ENCODE data around the gene STC2.
A peak's percentile ranks its signal among the peaks of the same experiment; 100 is the strongest.
"Not testable (repeated sequence)": the region's sequence is repeated elsewhere in the genome, so short reads cannot be mapped to it uniquely, and the experiment has no call there.

Gene STC2

DNA sequence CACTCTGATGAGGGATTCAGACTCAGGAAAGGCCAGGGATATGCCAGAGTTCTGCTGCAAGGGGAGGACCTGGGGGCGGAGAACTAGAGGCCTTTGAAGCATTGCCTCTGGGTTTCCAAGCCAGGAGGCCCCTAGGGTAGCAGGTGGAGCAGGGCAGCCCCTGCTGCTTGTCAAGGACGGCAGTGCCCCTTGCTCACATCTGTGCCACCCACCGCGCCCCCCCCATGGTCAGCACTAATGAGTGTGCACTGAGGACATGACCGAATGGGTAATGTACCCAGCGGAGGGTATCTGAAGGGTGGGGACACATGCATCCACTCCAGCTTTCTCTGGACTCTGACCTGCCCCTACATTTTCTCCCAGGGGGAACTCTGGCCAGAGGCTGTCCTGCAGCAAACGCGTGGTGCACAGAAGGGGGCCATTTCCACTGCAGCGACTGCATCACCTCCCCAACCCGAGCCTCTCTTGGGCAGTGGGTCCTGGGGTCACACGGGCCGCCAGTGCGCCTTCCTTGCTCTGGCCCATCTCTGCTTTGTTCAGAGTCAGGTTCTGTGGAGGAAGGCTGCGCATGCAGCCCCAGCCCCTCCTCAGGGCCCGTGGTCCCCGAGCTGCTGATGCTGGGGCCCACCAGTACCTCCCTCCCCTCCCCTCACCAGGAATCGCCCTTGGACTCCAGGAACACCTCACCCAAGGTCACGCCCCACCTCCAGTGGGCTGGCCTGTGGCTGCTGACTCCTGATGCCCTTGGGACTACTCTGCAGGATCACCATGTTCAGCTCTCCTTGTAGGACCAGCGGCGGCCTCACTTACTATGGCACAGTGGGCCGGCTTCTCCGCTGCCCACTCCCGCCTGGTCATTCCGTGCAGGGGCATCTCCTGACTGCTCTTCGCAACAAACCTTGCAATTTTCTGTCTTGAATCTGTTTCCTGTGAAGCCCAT lies 31.2 kb downstream of the STC2 start:
- no peak for DNase-seq (ENCODE audit: low spot score)

DNA sequence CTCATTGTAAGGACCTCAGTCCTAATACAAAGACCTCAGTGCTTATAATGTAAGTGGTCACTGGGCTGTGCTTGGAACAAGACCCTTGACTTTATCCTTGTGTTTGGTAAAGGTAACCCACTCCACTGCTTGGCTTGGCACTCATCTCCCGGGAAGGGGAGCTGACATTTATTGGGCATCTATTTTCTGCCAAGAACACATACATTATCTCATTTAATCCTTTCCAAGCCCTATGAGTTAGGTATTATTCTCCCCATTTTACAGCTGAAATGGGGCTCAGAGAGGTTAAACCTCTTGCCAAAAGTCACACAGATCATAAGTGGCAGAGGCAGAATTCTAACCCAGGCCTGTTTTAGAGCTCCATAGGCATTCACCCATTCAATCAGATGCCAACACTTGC lies 32.4 kb downstream of the STC2 start:
- DNase-seq (ENCODE audit: low spot score): no peak

DNA sequence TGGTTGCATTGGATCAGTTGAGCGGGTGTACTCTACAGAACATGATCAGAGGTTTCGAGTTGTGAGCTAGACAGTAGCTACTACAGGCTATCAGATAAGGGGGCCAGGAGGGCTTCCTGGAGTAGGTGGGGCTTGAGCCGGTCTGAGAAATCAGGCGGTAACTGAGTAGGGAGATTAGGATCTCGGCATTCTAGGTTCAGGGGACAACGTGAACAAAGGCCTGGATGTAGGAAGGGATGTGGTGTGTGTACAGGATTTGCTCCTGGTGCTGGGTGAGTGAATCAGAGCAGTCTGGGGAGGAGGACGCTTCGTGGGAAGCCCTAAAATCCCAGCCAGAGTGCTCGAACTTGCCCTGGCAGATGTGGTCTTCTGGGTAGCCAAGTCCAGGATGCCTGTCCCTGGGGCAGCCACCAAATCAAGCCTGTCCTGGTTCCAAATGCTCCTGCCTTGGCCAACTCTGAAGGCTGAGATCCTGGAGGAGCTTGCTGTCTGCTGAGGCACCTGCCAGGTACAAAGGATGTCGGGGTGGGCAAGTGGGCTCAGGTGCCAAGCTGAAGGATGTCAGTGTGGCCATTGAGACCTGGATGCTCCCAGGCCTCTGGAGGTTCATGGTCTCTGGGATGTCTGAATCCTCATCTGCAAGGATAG lies 33.4 kb downstream of the STC2 start:
- DNase-seq (ENCODE audit: low spot score): no peak

DNA sequence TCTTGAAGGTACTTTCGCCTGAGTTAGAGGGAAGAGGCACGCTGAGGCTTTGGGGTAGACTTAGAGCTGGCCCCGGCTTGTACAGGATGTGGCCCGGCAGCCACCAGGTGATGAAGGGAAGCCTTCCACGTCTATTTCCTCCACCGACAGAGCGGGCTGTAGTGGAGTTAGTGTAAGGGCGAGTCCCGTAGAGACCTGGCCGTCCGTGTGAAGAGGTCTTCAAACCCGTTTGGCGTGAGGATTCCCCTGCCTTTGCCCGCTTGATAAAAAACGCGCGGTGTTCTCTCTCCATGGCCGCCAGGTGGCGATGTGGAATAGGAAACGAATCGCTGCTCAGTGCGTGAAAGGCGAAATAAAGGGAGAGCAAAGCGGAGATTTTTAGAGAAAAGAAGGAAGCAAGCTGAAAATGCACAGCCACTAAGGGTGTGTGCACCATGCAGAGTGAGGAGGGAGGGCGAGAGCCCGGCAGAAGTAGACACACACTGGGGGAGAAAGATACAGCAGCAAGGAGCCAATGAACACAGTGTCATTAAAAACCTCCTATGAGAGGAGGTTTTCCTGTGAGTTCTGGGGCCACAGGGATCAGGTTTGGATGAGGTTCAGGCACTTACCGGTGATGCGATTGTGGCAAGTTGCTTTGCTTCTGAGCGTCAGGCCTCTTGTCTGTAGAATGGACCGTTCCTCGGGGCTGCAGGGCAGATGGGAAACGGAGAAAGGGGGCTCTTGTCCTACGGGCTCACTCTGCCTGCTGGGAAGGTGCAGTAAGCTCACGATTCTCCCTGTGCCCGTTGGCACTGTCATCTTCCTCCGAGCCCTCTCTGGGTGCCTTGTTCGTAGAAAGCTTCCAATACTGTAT lies 34.2 kb downstream of the STC2 start:
- peak; percentile 81 for DNase-seq (ENCODE audit: low spot score)

DNA sequence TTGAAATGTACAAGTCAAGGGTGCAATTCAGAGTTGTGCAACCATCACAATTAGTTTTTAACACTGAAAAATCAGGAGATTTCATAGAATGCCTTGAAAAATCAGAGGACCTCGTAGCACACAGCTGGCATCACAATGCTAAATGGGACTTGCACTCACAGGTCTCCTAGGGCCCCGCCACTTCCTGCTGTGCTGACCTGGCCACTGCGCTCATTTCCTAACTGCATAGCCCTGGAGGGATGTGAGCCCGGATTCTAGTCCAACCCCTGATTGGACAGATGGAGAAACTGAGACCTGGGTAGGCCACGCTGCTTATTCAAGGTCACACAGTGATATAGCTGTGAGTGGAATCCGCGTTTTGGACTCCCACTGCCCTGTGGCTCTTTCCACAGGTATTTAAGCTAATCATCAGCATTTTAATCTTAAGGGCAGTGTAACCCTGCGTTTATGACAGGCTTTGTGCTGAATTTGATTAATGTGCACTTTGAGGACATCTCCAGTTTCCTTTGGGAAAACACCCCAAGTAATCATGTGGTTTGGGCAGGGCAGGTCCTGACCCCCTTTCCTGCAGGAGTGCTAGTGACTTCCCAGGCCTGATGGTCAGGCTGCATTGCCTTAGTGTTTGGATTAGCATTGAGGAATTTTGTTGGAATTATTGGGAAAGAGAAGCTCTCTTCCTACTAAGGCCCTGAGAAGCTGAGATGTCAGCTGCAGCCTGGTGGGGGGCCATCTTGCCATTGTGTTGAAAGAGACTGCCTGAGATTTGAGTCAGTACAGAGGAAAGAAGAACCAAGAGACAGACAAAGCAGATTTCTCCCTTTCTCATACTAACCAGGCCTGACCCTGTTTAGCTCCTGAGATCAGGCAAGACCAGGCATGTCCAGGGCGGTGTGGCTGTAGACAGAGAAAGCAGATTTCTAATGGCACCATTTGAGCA lies 36.2 kb downstream of the STC2 start:
- DNase-seq (ENCODE audit: low spot score): no peak

DNA sequence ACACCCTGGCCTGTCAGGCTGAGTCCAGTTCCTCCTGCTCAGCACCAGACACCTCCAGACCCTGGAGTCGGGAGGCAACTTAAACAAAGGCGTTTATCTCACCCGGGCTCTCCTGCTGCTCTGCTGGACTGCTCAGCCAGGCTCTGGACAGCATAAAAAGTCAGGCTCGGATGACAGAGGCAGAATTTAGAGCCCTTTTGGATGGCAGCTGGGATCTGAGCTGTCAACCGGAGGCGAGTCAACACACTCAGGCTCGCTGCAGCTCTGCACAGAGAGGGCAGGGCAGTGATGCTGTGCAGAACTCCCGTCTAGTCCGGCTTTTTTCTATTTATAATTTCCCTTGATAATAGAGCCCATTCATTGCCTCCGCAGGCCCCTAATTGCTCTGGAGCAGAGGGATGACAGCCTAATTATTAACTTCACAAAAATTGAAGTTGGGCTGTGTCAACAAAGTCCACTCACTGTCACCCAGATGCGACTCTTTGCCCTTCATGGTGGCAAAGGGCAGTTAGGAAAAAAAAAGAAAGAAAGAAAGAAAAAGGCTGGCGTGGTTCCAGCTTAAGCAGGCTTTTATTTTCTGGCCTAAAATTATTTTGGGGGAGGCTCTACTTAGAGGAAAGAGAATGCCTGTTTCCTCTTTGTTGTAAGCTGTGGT lies 37.6 kb downstream of the STC2 start:
- no peak for DNase-seq (ENCODE audit: low spot score)

DNA sequence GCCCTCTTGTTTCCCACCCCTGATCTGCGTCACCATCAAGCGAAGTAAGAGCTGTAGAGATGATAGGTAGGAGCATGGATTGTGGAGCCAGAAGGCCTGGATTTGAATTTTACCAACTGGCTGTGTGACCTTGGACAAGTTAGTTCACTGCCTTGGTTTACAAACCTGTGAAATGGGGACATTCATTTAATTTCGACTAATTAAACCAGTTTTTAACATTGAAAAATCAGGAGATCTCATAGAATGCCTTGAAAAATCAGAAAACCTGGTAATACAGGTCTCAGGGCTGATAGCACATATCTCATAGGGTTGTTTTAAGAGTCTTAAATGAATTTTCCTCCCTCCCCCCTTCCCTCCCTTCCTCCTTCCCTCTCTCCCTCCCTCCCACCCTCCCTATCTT lies 38.8 kb downstream of the STC2 start:
- no peak for DNase-seq (ENCODE audit: low spot score)

DNA sequence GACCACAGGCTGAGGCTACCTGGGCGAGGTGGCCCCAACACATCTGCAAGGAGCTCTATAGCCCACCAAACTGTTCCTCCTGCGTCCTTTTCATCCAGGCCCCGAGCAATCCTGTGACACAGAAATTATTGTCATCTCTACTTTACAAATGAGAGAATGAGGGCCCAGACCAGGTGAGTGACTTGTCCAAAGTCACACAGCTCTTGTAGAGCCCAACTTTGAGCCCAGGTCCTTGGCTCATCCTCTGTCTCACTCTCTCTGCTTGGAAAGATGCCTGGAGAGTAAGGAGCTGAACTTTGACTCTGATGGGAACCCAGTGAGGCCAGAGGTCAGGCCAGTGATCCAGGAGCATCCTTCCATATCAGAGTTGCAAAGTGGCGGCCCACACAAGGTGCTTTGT lies 39.6 kb downstream of the STC2 start:
- no peak for DNase-seq (ENCODE audit: low spot score)

DNA sequence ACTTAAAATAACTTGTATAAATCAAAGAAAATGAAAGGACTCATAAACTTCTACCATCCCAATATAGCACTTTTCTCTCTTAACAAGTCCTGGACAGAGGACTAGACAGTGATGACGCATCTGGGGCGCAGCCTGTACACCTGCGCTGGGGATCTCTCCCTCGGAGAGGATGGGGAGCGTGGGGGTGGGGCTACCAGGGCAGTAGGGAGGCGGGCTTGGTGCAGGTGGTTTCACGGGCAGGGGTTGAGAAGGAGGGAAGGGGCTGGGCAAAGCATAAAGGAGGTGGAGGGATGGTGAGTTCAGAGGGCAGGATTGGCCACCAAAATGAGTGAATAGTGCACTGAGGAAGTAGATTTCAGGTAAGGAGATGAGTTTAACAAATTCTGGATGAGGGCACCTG lies 41.1 kb downstream of the STC2 start:
- DNase-seq (ENCODE audit: low spot score): no peak

DNA sequence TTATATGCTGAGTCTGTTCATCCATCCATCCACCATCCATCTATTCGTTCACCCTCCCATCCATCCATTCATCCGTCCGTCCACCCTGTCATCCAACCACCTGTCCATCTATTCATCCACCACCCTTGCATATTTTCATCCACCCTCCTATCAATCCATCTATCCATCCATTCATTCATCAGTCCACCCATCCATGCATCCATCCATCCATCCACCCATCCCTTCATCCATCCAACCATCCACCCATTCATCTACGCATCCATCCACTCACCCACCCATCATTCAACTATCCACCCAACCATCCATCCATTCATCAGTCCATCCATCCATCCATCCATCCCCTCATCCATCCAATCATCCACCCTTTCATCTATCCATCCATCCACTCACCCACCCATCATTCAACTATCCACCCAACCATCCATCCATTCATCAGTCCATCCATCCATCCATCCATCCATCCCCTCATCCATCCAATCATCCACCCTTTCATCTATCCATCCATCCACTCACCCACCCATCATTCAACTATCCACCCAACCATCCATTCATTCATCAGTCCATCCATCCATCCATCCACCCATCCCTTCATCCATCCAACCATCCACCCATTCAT lies 43.8 kb downstream of the STC2 start:
- not testable (repeated sequence) for DNase-seq (ENCODE audit: low spot score)

DNA sequence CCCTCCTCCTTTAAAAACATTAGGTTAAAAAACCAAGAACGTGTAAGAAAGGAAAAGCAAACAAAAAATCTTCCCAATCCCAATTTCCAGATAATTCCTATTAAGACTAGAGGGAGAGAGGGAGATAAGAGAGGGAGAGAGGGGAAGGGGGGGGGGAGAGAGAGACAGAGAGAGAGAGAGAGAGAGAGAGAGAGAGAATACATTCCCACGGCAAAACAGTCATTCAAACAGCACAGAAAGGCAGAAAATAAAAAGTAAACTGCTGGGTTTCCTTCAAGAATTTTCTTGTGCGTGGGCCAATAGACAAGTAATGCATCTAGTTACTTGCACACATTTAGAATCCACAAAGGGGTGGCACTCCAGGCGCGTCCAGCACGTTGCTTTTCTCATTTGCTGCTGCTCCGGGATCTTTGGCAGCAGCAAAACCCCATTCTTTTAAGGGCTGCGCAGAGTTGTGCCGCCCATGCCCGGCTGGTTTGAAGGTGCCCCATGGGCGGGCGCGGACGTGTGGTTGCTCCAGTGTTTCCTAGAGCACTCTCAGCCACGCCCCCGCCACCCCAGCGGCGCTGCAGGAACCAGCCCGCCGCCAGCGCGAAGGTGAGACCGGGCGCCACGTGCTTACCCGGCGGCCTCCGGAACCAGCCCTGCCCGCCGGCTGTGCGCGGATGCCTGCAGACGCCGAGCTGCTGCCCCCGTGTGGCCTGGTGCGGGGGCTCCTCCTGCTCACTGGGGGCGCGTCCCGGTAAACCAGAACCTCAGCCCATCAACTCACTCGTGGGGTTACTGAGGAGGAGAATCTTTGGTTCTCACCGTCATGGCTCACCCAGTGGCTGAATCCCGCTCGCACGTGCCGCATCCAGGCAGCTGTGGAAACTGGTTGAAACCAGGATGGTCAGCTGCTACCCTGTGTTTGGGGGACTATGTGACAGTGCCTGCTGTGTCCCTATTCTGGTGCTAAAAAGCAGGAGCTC lies 44.6 kb downstream of the STC2 start:
- DNase-seq (ENCODE audit: low spot score): peak; percentile 41

DNA sequence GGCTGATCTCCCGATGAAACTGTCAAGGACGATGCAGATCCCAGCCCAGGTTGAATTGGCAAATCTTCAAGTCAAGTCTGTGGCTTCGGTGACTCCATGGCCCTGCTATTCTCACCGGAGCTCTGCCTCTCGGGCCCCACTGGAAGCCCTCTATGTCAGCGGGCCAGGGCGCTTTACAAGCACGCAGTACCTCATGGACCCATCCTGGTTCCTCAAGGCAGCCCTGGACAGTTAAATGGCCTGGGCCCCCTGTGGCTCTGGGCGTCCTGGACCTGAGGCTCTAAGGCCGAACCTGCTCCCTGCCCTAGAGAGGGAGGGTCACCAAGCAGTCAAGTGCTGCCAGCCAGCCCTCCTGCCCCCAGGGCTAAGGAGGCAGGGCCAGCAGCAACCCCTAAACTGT lies 45.3 kb downstream of the STC2 start:
- no peak for DNase-seq (ENCODE audit: low spot score)

DNA sequence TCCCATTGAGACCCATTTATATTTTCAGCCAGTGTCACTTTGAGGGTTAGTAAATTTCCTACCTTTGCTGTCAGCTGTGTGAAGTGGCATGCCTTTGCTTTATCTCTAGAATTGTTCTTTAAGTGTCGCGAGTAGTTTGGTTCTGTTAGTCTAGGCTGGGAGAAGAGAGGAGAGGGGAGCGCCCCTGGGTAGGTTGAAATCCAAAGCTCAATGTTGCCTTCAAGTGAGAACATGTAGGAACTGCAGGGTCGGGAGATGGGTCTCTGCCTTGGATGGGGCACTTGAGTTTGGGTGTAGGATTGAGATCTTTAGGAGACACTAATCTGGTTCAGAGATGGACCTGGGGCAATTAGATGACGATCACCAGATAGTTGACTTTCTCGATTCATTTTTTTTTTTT lies 46.3 kb downstream of the STC2 start:
- no peak for DNase-seq (ENCODE audit: low spot score)

DNA sequence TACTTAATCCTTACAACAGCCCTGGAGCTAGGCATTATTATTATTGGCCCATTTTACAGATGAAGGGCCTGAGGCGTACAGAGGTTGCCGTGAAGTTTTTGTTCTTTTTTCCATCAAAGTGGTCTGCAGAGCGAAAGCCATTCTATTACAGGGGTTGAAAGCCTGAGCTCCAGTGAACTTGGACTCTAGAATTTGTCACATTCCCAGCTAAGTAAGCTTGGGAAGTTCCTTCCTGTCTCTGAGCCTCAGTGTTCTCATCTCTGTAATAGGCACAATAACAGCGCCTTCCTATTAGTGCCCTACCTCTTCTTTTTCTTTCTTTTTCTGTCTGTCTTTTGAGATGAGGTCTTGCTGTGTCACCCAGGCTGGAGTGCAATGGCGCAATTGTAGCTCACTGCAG lies 49.0 kb downstream of the STC2 start:
- DNase-seq (ENCODE audit: low spot score): no peak

DNA sequence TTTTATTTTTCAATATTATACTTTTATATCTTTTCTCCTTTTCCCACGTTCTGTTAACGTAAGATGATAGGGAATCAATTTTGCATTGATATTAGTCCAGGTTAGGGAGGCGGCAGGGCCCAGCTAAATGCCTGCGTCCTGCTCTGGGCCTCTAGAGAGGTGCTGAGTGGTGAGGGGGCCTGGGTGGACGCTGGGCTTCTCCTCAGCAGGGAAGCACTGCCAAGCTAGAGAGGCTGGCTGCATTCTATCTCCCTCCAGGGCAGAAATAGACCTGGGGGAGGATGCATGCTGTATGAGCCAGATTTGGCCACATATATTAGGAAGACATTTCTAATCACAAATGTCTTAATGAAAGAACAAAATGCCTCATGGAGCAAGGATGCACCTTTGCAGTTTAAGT lies 49.6 kb downstream of the STC2 start:
- no peak for DNase-seq (ENCODE audit: low spot score)

DNA sequence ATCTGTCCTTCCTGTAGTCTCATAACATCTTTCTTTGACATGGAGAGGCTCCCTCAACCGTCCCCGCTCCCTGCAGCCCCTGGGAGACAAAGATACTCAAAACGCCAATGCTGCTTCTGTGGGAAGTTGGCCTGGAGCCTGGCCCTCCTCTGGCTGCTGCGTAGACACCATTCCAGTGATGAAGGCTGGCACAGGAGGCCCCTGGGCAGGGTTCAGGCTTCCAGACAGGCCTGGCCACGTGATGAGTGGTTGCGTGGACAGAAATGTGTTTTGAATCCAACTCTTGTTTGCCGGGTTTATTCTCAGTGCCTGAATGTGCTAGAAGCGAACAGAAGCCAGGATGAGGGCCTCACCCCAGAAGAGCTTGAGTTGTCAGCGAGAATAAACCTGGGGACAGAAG lies 50.0 kb downstream of the STC2 start:
- no peak for DNase-seq (ENCODE audit: low spot score)

DNA sequence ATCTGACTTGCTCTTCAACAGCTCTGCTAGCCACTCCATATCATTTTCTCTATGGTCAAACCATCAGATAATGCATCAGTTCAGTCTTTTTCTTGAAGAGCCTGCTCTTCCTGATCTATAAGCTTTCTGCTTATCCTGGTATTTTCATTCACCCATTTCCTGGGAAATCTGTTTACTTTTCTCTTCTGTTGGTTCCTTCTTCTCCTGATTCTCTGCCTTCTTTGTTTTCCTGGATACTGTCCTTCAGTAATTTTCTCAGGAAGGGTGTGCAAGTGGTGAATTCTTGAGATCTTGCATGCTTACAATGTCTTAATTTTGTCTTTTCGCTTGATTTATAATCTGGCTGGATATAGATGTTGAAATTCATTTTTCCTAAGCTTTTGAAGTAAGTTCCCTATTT lies 53.4 kb downstream of the STC2 start:
- no peak for DNase-seq (ENCODE audit: low spot score)

DNA sequence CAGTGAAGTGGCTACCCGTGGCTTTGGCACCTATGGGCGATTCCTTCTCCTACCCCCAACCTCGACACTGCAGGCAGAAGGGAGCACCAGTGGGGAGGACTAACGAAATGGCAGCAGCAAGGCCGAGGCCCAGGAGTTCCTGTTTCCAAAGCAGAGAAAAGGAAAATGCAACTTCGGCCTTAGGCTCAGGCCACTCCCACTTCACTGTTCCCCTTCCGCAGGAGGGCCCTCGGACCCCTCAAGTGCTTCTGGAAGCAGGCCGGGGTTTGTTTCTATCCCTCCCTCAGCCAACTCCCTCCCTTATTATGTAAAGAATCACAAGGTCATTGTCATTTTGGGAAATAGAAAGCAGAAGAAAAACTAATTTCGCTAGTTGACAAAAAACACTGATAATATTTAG lies 56.8 kb downstream of the STC2 start:
- DNase-seq (ENCODE audit: low spot score): no peak

DNA sequence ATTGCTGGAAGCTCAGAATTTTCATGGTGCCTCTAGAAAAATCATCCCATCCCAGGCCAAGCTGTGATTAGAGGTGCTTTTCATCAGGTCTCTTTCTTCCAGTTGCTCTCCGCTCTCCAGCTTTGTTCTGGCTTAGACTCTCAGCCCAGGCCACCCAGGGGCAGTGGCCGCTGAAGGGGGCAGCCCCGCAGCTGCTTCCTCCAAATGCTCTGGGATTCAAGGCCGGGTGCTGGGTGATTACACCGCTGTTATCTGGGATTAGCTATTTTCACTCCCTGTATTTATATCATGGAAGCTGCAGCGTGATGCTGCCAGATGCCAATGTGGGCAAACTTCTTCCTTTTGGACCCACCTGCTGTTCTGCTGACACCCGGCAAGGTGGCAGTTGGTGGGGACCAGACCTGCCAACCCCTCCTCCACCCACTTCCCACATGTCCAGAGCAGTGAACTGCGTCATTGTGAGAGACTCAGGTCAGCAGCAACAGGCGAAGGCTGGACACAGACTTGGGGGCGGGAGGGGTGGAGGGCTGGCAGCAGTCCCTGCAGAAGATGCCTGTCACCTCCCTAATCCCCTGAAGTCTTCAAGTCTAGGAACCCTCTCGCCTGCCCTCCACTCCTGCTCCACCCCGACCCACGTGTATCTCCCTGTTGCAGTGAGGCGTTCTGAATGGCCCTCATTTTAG lies 59.3 kb downstream of the STC2 start:
- no peak for DNase-seq (ENCODE audit: low spot score)

All from LoVo (cell line).